Measurements from ENCODE around the gene FDXR.

Gene FDXR

DNA sequence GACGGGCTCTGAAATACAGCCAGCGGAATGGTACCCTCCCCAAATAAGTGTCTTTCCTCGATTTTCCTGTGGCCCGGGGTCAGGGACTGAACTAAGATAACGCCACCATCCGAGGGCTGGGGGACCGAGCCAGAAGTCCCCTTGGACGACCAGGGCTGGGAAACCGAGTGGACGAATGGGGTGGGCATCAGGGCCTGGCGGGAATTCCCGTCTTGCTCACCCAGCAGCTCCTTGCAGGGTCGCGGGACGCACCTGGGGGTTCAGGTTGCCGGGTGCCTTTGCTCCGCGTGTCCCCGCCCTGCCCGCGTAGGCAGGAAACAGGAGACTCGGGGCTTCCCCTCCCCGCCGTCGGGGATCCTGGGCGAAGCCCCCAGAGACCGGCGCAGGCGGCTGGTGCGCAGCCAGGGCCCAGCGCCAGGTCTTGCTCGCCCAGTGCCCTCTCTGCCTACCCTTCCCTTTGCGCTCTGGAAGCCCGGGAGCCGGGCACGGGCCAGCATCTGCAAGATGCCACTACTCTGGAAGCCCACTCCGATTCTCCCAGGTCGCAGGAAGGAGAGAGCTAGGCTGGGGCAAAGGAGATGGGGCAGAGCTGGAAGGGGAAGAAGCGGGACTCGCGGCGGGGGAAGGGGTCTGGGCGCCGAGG, 12.4 kb downstream of the FDXR start:
- DNase-seq = no peak
- peaks cover 19% of the 10 kb centered on the region for H3K4me1 Mint-ChIP-seq (ENCODE audit: low read depth)
- no peaks in the 10 kb centered on the region for H3K9me3 Mint-ChIP-seq
- H3K27me3 Mint-ChIP-seq = peaks cover 57% of the 10 kb centered on the region
- H3K4me3 Mint-ChIP-seq = peak overlapping the region; percentile 54
- no peak overlapping the region for H3K27ac Mint-ChIP-seq
- peaks cover 6% of the 10 kb centered on the region for H3K36me3 Mint-ChIP-seq (ENCODE audit: low read depth)

DNA sequence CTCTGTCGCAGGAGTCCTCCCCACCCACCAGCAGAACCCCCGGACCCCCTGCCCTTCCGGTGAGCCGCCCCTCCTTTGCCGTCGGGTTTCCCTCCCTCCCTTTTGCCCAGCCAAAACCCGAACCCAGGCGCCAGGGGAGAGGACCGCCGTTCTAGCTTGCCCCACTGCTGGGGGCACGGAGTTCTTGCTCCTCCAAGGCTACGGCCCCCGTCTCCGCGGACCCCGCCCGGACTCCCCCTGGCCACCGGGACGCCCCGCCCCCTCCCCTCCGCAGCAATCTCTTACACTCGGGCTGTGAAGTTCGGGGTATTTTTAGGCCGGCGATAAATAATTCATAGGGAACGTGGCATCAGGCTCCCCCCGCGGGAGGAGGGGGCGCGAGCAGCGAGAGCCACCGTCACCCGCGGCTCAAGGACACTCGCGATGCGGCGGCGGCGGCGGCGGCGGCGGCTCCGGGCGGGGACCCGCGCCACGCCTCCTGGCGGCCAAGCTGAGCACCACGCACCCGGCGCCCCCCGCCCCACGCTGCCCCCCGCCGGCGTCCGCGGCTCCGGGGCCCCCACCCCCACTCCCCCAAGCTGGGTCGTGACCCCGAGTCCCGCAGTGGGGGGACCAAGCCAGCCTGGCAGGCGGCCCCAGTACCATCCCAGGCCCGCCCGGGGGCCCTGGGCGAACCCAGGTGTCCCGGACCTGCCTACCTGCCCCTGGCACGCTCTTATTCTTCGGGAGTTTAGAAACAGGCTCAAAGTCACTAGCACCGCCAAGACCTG, 13.2 kb downstream of the FDXR start, which contains the start of gene GRIN2C:
GRIN2C (minus strand) TSS at position 427 of the 770 bp plus-strand sequence. CDS start 4,793 bp downstream, outside the sequence.
- Mint-ChIP-seq H3K27me3 (peaks cover 63% of the 10 kb centered on the region), H3K4me1 (ENCODE audit: low read depth) (peaks cover 17% of the 10 kb centered on the region), H3K36me3 (ENCODE audit: low read depth) (peaks cover 5% of the 10 kb centered on the region), H3K4me3 (peak within 1 kb of the TSS; percentile 54), H3K27ac (no peak within 1 kb of the TSS), H3K9me3 (no peaks in the 10 kb centered on the region)
- DNase-seq = peak; percentile 64

DNA sequence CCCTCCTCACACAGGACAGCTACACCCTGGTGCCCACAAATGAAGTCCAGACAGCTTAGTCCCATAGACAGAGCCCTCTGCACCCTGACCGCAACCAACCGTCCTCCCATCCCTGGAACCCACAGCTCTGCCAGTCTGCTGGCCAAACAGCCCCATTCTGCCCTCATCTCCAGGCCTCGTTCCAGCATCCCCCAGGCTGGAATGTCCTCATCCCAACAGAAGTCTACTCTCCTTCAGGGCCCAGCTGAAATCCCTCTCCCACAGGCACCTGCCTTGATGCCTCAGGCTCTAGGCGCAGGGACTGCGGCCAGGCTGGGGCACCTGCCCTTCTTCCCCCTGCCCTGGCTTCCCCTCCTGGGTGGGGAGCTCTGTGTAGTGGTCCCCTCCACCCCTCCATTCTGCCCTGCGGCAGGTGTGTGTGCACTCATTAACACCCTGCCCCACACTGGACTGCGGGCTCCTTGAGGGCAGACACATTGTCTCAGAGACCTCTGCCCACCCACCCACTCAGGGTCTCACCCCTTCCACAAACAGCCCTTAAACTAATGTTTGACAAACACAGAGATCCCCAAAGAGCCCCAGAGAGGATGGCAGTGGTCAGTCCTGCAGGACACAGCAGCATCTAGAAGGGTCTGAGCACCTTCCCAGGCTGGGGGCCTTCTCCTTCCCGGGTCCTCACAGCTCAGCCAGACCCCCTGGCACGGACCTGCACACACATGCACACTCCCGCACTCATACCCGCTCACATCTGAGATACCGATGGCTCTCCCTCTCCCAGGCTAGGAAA, 13.9 kb downstream of the FDXR start:
- Mint-ChIP-seq H3K36me3 (ENCODE audit: low read depth) (peaks cover 4% of the 10 kb centered on the region), H3K27me3 (peaks cover 71% of the 10 kb centered on the region), H3K4me1 (ENCODE audit: low read depth) (peaks cover 17% of the 10 kb centered on the region), H3K4me3 (peak overlapping the region; percentile 43), H3K9me3 (no peaks in the 10 kb centered on the region), H3K27ac (no peak overlapping the region)
- no peak for DNase-seq

DNA sequence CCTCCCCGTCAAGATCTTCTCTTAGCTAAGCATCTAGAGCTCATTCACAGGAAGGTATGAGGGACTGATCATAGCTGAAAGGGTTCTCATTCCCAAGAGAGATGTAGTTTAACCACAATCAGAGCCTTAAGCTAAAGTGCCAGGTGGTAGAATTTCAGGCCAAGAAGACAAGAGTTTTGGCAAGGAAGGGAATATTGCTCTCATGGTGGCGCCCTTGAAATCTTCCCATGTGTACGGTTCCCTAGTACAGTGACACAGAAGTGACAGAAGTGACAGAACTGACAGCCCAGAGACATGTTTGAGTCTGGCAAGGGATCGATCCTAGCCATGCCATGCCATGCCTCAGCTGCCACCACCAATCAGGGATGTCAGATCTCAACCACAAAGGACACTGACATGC, 15.6 kb downstream of the FDXR start:
- H3K4me1 Mint-ChIP-seq (ENCODE audit: low read depth) = peaks cover 25% of the 10 kb centered on the region
- H3K36me3 Mint-ChIP-seq (ENCODE audit: low read depth) = no peaks in the 10 kb centered on the region

DNA sequence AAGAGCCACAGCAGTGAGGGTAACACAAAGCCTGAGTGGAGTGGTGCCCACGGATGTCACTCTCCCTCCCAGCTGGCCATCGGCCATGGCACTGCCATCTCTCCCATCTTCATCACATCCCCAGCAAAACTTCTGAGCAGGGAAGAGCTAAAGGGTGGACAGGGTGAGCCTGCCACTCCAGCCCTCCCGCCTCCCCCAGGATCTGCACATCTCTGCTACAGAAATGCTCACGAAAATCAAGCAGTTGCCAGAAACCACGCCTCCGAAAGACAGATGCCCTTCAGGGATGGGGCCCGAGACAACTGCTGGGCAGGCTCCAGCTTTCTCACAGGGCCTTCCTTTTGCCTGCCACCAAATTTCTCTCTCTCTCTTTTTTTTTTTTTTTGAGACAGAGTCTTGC, 16.7 kb downstream of the FDXR start:
- peaks cover 79% of the 10 kb centered on the region for H3K27me3 Mint-ChIP-seq
- H3K4me1 Mint-ChIP-seq (ENCODE audit: low read depth) = peaks cover 19% of the 10 kb centered on the region
- DNase-seq = no peak
- H3K27ac Mint-ChIP-seq = no peak overlapping the region
- no peak overlapping the region for H3K4me3 Mint-ChIP-seq
- no peaks in the 10 kb centered on the region for H3K36me3 Mint-ChIP-seq (ENCODE audit: low read depth)
- no peaks in the 10 kb centered on the region for H3K9me3 Mint-ChIP-seq

More for the DNA sequence above, 15.6 kb downstream of the FDXR start:
- DNase-seq = no peak
- no peak overlapping the region for H3K27ac Mint-ChIP-seq
- H3K9me3 Mint-ChIP-seq = no peaks in the 10 kb centered on the region
- no peak overlapping the region for H3K4me3 Mint-ChIP-seq
- peaks cover 81% of the 10 kb centered on the region for H3K27me3 Mint-ChIP-seq

DNA sequence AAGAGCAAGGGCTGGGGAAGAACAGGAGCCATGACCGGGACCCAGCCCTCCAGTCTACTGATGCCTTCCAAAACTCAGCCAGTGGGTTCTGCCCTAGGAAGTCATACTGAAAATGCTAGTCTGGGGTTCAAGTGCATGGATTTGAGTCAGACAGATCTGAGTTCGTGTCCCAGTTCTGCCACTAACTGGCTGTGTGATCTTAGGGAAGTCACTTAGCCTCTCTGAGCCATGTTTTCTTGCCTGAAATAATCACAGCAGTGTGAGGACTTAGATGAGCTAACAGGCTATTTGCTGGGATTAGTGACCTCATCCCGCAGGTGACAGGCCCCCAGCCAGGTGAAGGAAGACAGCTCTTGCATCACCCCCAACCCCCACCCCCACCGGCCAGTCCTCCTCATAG, 17.5 kb downstream of the FDXR start:
- Mint-ChIP-seq H3K36me3 (ENCODE audit: low read depth) (no peaks in the 10 kb centered on the region), H3K27ac (no peak overlapping the region), H3K9me3 (no peaks in the 10 kb centered on the region), H3K4me3 (no peak overlapping the region), H3K27me3 (peaks cover 77% of the 10 kb centered on the region), H3K4me1 (ENCODE audit: low read depth) (peaks cover 17% of the 10 kb centered on the region)
- DNase-seq = no peak

DNA sequence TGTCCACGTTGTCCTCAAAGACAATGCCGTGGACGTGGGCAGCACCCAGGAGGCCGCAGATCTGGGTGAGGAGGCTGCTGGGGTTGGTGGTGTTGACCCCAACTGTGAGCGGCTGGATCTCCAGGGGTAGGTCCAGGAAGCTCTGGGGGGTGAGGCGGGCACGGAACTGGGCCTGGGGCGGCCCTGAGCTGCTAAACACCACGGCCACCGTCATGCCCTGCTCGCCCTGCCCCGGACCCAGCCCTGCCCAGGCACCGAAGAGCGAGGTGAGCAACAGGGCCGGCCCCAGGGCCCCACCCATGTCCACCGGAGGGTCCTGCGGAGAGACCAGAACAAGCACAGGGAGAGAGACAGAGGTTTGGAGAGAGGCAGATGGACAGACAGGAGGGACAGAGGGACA, 18.0 kb downstream of the FDXR start:
- no peak overlapping the region for H3K27ac Mint-ChIP-seq
- no peaks in the 10 kb centered on the region for H3K9me3 Mint-ChIP-seq
- DNase-seq = no peak
- peaks cover 13% of the 10 kb centered on the region for H3K4me1 Mint-ChIP-seq (ENCODE audit: low read depth)
- peaks cover 73% of the 10 kb centered on the region for H3K27me3 Mint-ChIP-seq
- H3K36me3 Mint-ChIP-seq (ENCODE audit: low read depth) = no peaks in the 10 kb centered on the region
- H3K4me3 Mint-ChIP-seq = no peak overlapping the region

DNA sequence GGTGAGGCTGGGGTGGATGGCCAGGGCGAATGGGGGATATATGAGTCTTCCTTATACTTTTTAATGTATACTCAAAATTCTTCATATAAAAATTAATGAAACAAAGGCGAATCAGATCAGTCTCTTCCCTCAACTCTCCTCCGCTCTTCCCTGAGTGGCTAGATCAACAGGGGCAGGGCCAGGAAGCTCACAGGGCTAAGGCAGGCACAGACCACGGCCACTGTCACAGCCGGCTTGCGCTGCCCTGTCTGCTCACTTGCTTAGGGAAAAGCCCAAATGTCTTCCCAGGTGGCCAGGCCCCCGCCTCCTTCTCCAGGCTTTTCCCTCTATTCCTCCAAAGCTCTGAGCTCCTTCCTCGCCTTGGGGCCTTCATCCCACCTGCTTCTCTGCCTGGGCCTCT, 19.1 kb downstream of the FDXR start:
- Mint-ChIP-seq H3K4me1 (ENCODE audit: low read depth) (peaks cover 10% of the 10 kb centered on the region), H3K9me3 (no peaks in the 10 kb centered on the region), H3K27ac (no peak overlapping the region), H3K4me3 (no peak overlapping the region), H3K36me3 (ENCODE audit: low read depth) (no peaks in the 10 kb centered on the region), H3K27me3 (peaks cover 66% of the 10 kb centered on the region)
- no peak for DNase-seq

DNA sequence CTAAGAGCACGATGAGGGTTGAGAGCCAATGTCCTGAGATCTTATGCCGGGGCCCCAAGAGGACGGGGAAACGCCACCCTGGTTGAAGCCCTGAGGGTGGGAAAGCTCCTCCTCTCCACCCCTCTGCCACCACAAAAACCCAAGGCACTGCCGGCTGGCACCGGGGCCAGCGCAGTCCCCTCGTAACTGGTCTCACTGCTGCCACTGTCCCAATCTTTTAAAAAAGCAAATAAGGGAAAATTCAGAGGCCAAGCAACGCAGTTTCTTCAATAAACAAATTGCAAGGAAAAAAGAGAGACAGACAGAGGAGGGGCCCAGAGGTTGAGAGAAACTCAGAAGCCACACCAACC, 19.8 kb downstream of the FDXR start:
- H3K36me3 Mint-ChIP-seq (ENCODE audit: low read depth) = no peaks in the 10 kb centered on the region
- H3K4me1 Mint-ChIP-seq (ENCODE audit: low read depth) = peaks cover 10% of the 10 kb centered on the region
- peak overlapping the region; percentile 73 for H3K4me3 Mint-ChIP-seq
- H3K27me3 Mint-ChIP-seq = peaks cover 62% of the 10 kb centered on the region
- no peaks in the 10 kb centered on the region for H3K9me3 Mint-ChIP-seq
- no peak for DNase-seq
- H3K27ac Mint-ChIP-seq = peak overlapping the region; percentile 4

DNA sequence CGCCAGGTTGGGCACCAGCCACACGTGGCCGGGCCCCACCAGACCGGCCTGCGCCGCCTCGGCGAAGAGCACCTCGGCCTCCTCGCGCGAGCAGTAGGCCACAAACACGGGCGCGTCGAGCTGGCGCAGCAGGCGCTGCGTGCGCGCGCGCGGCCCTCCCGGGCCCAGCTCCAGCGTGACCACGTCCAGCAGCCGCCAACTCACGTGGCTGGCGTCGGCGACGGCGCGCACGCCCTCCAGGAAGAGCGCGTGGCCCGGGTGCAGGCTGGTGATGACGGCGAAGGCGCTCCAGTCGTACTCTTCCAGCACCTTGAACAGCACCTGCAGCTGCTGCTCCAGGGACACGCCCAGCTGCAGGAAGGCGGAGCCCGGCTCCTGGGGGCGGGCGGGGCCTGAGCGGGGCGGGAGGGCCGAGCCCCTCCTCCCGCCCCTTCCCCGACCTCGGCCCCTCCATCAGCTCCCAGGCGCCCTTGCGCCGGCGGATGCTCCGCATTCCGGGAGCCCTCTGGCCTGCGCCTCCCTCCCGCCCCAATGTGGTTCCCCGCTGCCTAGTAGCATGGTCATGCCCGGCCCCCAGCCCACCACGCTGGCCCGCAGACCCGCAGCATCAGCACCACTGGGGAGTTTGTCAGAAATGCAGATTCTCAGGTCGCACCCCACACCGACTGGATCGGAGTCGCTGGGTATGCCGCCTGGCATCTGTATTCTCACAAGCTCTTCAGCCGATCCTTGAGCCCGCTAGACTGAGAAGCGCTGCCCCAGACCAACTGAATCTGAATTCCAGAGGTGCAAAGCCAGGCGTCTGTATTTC, 20.4 kb downstream of the FDXR start:
- peak; percentile 77 for DNase-seq
- H3K4me3 Mint-ChIP-seq = peak overlapping the region; percentile 73

DNA sequence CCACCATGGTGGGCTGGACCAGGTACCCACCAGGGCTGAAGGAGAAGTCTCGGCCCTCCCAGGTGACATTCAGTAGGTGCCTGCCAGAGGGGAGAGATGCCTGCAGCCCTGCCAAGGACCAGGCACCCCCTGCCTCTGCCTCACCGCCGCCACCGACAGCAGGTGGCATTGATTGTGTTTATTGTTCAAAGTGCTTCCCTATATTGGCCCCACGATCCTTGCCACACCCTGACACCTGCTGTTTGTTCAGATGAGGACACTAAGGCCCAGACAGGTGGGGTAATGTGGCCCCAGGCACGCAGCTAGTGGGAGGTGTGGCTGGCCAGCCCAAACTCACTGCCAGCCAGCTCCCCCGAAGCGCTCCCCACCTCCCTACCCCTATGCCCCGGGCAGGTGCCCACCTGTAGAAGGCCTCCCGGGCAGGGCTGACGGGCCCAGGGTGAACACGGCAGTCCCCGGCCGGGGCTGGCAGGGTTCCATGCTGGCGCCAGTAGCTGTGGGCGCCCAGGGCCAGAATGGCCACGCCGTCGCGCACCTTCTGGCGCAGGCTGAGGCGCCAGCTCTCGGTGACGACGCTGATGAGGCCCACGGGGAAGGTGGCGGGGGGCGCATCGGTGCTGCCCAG, 21.1 kb downstream of the FDXR start:
- no peak for DNase-seq
- Mint-ChIP-seq H3K4me3 (no peak overlapping the region), H3K27me3 (peaks cover 49% of the 10 kb centered on the region), H3K36me3 (ENCODE audit: low read depth) (no peaks in the 10 kb centered on the region), H3K27ac (no peak overlapping the region), H3K4me1 (ENCODE audit: low read depth) (peaks cover 10% of the 10 kb centered on the region), H3K9me3 (no peaks in the 10 kb centered on the region)

More for the DNA sequence above, 20.4 kb downstream of the FDXR start:
- Mint-ChIP-seq H3K27ac (no peak overlapping the region), H3K36me3 (ENCODE audit: low read depth) (no peaks in the 10 kb centered on the region), H3K4me1 (ENCODE audit: low read depth) (peaks cover 10% of the 10 kb centered on the region), H3K27me3 (peaks cover 57% of the 10 kb centered on the region), H3K9me3 (no peaks in the 10 kb centered on the region)

DNA sequence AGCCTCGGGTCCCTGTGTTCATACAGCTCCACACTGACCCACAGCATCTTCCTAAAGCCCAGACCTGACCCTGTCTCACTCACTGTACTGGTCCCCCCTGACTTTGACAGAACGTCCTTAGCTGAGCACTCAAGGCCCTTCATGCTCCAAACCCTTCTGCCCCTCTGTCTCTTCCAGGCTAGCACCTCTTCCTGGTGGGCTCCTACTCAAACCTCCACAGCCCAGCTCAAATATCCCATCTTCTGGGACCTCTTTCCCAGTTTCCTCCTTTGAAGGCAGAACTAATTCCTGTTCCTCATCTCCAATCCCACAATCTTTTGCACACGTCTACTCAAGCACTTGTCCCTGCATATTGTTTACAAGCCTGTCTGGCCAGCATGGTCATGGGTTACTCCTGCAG, 21.9 kb downstream of the FDXR start:
- Mint-ChIP-seq H3K27me3 (peaks cover 43% of the 10 kb centered on the region), H3K4me1 (ENCODE audit: low read depth) (peaks cover 10% of the 10 kb centered on the region), H3K4me3 (no peak overlapping the region), H3K36me3 (ENCODE audit: low read depth) (no peaks in the 10 kb centered on the region), H3K27ac (no peak overlapping the region), H3K9me3 (no peaks in the 10 kb centered on the region)
- DNase-seq = no peak

DNA sequence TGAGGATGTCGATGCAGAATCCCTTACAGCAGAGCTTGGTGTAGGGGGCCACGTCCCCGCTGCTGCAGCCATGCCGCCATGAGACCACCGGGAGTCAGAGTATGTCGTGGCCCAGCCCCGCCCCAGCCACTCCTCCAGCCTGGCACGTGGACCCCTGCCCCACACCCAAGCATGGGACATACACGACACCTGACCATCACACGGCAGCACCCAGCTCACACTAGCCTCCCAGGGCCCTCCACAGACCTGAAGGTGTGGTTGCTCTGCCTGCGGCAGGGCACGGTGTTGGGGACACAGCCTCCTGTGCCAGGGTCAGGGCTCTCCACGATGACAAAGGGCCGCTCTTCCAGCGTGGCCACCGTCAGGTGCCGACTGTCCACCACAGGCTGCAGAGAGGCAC, 22.5 kb downstream of the FDXR start:
- Mint-ChIP-seq H3K36me3 (ENCODE audit: low read depth) (no peaks in the 10 kb centered on the region), H3K4me3 (no peak overlapping the region), H3K27me3 (peaks cover 37% of the 10 kb centered on the region), H3K27ac (no peak overlapping the region), H3K4me1 (ENCODE audit: low read depth) (peaks cover 10% of the 10 kb centered on the region), H3K9me3 (no peaks in the 10 kb centered on the region)
- no peak for DNase-seq
